HG03342 (cell line): ENCODE data around the gene GRM1.

Experiments used
- ATAC-seq: cut with Tn5 transposase; IDR thresholded peaks from one replicate; pipeline ENCODE4 v1.9.1; 2021; ENCODE audit warnings: mild to moderate bottlenecking, moderate library complexity; ENCODE audit not compliant: unreplicated experiment

GRM1 gene

DNA sequence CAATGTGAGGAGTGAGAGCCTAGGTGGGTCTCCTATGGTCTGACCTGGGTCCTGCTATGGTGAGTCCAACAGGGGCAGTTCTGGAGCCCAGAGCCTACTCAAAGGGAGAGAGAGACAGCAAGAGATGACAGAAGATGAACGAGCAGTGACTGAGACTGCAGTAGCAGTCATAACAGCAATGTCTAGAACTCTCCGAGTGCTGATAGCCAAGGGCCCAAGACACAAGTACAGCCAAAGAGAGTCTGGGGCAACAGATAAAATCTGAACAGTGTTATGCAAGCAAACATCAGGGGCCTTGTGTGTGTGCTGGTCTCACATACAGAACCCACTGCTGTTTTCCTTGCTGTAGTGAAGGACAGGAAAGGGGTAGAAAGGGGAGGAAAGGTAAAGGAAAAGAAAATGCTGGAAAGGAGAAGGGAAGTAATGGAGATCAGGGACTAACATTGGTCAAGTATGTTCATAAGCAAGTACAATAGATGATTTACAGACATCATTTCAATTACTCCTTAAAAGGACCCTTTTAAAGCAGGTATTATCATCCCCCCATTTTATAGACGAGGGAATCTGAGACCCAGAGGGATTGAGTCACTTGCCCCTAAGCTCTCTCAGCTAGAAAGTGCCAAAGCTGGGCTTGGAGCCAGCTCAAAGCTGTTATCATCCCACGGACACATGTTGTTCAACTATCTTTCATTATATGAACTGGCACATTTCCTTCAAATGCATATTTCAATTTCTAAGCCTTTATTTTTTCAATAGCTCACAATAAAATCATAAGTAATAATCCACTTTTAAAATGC is 332.5 kb downstream of the GRM1 start:
- no peak for ATAC-seq

DNA sequence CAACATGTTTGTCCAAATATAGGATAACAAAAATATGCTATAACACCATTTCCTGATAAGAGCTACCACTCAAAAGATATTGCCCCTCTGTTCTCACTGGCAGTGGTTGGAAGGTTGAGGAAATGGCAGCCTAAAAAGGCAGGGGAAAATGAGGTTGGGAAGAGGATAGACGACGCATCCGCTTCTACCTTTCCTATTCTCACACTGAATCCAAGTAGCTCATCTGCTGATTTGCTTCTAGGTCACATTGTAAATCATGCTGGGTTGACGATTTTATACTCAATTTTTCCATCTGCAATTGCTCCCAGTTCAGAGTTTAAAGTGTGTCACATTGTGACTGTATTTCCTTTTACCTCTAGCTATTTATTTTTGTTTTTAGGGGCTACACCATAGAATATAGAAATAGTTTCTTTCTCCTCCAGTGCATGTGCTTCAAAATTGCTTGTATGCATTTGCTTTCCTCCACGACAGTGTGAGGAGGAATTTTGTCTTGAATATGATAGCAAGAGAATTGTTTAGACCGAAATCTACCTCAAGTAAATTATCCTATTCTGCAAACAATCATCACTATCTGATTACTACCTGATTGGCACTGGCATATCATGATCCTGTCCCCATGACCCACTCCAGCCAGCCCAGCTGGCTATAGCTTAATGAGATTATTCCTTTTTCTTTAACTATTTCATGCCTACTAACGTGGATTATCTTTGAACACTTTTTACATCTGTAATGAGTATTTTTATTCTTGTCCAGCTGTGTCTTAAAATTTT is 335.2 kb downstream of the GRM1 start:
- ATAC-seq: no peak

DNA sequence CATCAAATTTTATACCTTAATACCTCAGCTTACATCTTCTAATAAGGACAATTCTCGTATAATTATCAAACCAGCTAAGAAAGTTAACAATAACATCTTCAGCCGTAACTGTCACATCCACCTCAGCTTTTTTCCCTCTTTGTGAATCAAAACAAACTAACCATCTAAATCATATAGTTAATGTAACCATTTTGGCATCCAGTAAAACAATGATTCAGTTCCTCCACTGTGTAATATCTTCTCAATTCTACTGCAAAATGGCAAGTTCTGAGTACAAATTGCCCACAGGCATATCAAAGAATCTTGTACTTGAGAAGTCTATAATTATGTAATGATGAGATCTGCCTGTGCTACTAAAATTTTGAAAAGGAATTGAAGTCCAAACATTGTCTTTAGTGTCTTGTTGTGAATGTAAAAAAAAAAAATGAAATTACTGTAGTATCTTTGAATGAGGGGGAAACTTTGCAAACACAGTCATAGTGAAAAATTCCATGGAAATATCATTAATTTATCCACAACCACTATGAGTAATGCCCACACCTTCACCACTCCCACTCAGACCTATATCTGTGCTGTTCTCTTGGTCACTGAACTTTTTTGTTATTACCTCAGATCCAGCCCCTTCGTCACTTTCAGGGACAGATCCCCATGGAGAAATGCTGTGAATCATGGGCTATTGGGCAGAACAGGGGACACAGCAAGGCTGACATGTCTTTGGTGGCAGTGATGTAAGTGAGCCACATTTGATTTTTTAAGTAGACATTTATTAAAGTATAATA is 336.1 kb downstream of the GRM1 start:
- no peak for ATAC-seq

DNA sequence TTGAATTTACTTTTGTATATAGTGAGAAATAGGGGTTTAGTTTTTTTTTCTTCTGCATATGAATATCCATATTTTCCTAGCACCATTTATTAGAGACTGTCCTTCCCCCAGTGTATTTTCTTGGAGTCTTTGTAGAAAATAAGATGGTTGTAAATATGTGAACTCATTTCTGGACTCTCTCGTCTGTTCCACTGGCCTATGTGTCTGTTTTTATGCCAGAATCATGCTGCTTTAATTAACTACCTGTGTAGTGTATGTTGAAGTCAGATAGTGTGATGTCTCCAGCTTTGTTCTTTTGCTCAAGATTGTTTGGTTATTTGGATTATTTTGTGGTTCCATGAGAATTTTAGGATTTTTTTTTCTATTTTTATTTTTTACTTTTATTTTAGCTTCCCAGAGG is 338.2 kb downstream of the GRM1 start:
- ATAC-seq: no peak

DNA sequence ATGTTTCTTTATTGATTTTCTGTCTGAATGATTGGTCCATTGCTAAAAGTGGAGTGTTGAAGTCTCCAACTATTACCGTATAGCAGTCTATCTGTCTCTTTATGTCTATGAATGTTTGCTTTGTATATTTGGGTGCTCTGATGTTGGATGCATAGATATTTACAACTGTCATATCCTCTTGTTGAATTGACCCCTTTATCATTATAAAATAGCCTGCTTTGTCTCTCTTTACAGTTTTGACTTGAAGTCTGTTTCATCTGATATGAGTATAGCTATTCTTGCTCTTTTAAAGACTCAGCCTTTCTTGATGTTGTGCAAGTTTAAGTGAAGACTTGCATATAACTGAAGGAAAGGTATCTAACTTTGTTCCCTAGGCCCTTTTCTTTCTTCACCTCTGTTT is 341.0 kb downstream of the GRM1 start:
- no peak for ATAC-seq

DNA sequence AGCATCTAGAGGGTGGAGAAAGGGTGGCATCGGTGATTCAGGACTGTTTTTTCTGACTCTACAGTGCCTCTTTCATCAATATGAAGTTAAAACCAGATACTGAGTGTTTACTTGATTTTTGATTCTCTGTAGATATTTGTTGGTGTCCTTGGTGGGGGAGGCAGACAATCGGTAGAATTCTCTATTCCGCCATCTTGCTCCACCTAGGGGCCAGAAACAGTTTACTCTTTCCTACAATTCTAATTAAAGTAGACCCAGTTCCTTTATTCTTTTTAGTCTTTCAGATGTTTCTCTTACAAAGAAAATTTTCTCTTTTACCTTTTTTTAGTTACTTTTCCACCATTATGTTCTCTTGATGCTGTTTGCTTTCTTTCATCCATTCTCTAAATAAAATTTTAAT is 352.6 kb downstream of the GRM1 start:
- ATAC-seq: no peak

DNA sequence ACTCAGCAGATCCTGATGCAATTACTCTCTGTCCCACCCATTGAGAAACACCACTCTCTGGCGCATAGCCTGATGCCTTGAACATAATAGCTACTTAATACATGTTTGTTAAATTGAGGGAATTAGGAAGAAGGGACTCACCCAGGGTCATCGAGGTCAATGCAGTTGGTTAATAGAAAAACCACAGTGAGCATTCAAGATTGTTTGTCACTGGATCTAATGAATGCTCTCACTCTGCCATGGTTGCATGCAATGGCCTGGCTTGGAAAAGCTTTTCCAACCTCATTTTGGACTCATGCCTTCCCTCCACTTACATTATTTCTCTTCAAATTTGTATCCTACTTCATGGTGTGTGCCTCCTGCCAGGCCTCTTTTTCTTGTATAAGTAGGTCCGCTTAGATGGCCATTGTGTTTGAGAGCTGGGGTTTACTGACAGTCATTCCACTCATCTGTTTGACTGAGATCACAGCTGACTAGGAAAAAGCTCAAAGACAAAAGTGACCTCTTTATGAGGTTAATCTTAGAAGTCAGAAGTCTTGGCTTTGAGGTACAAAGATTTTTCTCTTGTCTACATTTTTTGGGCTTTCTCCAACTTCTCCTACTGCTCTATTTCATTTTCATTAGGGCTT is 360.0 kb downstream of the GRM1 start:
- no peak for ATAC-seq

DNA sequence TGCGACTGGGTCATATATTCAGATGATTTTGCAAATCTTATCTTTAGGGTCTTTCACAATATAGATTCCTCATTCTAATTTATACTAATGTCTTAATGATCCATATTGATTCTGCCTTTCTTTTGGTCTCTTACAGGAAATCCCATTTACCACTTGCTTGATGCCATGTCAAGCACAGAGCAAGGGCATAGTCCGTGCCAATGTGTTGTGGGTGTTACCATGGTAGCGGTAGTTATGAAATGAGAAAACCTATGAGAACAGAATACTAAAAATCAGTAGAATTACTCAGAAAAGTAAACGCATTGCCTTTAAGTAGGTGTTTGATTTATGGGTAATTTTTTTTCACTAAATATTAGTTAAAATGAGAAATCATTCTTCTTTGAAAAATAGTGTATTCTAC is 360.9 kb downstream of the GRM1 start:
- ATAC-seq: no peak

DNA sequence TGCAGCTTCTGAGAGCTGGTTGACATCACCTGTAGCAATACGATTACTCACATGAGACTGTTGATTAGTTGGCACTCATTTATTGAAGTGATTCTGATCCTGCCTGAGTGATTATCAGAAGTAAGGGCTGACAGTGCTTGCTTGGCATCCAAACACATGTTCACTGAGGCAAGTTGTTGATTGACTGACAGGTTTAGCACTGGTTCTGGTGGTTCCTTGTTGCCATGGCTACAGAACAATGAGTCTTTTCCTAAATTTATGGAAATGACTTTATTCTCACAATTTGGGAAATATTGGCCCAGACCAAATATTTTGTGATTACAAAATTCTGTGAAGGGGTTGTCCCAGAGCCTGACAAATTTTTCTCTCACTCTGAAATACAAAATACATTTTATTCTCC is 368.8 kb downstream of the GRM1 start:
- ATAC-seq: no peak

DNA sequence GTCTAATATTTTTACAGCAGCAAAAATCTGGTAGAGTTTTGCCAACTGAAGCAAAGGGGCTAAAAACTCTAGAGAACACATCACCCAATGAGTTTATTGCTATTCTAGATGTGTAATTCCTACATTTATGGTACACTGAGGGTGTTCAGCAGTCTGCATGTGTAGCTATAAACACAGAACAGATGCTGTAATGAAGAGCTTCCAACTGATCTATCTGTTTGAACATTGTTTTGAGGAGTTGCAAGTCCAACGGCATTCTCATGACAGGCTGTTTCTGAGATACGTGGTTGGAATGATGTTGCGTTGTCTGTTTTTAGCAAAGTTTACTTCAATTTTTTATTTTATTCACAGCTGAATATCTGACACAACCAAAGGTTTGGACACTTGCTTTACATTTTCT is 373.6 kb downstream of the GRM1 start:
- ATAC-seq: no peak

DNA sequence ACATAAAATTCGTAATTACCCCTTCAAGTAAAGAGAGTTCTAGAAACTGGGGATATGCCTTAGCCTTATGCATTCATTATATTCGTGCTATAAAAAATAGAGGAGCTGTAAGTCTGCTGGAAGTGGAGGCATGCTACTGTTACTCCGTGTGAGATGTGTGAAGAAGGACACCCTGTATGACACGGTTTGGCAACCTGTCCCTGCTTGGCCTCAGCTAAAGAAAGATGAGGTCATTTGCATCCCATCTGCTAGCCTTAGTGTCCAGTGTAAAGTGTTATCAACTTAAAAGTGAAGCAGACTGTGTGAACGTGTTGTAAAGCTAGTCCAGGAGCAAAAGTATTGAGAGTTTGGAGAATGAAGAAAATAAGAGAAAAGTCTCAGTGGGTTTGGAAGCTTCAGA is 379.7 kb downstream of the GRM1 start:
- no peak for ATAC-seq

DNA sequence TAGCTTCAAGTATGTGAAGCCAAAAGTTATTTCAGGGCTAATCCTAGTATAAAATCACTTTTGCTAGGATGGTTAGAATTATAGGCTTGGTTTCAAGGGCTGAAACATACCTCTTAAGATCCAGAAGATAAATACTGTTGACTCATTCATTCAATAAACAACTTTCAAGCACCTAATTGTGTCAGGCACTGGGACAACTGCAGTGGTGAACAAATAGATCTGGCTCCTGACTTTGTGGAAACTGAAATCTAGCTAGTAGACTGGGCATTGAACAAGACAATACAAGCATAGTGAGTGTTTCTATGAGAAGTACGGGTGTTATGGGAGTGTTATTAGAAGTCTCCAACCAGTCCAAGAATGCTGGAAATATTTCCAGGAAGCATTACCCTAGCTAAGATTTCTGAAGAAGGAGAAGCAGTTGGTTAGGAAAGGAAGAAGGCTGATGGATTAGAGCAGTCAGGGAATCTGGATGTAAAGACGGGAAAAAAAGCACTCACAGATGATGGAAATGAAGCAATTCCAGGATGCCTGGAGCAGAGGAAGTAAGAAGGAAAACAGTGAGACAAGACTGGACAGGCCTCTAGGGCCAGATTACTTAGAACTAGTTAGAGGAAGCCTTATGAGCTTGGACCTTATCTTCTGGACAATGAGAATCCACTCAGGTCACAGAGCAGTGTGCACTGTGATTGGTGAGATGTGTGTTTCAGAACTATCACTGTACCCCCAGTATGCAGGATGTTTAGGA is 382.2 kb downstream of the GRM1 start:
- no peak for ATAC-seq

DNA sequence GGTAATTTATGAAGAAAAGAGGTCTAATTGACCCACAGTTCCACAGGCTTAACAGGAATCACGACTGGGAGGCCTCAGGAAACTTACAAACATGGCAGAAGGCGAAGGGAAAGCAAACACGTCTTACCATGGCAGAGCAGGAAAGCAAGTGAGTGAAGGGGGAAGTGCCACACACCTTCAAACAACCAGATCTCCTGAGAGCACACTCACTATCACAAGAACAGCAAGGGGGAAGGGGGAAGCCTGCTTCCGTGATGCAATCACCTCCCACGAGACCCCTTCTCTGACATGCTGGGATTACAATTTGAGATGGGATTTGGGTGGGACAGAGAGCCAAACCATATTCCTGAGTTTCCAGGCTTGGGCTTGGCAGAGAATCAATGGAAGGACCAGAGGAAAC is 390.7 kb downstream of the GRM1 start:
- ATAC-seq: no peak

DNA sequence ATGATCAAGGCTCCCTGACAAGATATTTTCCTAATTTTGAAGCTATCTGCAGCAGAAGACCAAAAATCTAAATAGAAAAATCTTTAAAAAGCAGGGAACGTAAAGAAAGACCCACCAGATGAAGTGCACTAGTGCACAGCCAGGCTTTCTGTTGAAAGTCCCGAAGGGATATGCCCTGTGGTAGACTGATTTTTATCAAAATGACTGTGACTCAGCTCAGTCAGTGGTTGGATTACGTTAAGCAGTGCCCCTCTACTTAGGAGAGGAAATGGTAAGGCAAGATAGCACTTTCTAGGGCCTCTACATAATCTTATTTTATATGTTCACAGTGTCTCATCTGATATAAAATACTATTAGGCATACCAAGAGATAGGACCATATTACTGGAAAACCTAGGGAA is 391.4 kb downstream of the GRM1 start:
- no peak for ATAC-seq

DNA sequence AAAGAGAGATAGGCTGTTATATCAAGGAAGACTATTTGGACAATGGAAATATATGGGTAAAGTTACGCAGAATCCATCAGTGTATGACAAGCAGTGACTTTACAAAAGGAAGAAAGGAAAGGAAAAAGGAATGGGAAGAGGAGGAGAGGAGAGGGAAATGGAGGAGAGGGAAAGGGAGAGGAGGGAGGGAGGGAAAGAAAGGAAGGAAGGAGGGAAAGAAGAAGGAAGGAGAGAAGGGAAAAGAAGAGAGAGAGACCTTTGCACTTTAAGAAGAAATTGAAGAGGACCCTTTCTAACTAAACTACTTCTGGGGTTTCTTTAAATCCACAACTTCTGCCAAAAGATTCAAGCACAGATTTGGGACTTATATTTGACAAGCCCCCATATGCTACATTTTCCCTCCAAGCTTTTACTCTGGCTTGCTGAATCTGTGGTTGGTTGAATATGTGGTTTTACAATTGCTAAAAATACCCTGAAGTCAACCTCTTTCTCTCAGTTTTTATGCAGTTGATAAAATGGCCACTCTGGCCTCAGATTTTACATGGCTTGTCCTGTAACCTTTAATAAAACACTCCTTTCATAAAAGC is 394.0 kb downstream of the GRM1 start:
- ATAC-seq: no peak

DNA sequence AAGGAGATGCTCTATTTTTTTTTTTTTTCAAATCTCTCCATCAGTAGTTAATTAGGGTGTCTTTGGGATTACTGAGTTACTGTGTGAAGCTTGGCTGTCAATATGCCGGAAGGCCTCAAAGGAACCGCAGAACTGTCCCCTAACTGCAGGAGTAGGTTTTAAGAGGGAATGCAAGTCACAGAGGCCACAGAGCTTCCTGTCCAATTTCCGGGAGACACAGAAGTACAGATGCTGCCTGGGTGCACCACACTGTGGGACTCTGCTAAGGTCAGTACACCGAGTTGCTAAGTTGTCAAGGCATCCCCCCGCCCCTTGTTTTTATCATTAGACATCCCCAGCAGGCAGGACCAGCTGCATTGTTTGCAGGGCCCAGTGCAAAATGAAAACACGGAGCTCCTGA is 394.6 kb downstream of the GRM1 start:
- no peak for ATAC-seq

DNA sequence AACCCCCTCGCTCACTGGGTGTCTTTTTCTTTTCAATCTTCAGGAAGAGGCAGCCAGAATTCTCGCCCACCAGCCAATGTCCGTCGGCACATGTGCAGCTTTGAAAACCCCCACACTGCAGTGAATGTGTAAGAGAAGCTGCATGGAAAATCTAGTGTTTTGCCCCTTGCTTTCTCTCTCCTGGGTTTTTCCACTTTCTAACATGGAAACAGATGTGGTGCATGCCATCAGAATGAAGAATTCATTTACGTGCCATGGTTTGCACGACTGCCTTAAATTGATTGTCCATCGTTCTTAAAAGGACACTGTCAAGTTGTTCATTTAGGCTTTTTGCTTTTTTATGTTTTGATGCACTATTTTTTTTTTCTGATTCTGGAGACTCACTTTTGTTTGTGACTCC is 397.7 kb downstream of the GRM1 start:
- no peak for ATAC-seq

DNA sequence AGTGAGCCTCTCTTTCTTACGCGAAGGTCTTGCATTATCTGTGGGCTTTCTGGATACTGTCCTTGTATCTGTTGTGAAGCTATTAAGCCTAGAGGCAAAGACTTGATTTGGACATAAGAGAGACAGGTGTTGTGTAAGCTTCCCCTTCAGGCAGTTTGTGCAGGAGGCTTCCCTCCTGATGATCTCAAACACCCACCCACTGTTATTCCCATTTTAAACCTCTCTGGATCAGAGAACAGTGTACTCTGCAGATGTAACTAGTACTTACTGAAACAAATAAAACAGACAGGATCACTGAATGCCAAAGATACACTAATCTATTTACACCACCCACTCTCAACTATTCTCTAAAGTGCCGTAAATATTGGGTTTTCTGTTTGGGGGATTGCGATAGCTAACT is 401.0 kb downstream of the GRM1 start:
- ATAC-seq: no peak

DNA sequence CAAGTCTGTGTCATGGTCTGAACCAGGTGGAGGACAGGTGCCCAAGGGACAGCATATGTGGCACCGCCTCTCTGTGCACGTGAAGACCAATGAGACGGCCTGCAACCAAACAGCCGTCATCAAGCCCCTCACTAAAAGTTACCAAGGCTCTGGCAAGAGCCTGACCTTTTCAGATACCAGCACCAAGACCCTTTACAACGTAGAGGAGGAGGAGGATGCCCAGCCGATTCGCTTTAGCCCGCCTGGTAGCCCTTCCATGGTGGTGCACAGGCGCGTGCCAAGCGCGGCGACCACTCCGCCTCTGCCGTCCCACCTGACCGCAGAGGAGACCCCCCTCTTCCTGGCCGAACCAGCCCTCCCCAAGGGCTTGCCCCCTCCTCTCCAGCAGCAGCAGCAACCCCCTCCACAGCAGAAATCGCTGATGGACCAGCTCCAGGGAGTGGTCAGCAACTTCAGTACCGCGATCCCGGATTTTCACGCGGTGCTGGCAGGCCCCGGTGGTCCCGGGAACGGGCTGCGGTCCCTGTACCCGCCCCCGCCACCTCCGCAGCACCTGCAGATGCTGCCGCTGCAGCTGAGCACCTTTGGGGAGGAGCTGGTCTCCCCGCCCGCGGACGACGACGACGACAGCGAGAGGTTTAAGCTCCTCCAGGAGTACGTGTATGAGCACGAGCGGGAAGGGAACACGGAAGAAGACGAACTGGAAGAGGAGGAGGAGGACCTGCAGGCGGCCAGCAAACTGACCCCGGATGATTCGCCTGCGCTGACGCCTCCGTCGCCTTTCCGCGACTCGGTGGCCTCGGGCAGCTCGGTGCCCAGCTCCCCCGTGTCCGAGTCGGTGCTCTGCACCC is 405.2 kb downstream of the GRM1 start:
- ATAC-seq: no peak
